IMR-90 (cell line): Measurements from ENCODE around the gene EPC1. TPM values are rescaled to one million over a fixed set of nuclear protein-coding genes. Genes with fewer than 3 reads are reported as not detected.

Source experiments
- ATAC-seq: fragments of 200-7000 bp; cut with Tn5 transposase; 2 replicates; pipeline ENCODE4 v1.9.1; 2020; ENCODE audit warnings: low read depth, mild to moderate bottlenecking, moderate library complexity
- BruUV-seq: library from RNA; stranded (reverse); fragments of 400-500 nt; replicated peaks from 2 replicates; lab custom pipeline; 2021; lab: Mats Ljungman, UMichigan
- CTCF ChIA-PET: fragments of 300-600 bp; formaldehyde crosslinking; extraction: SDS; loops from one replicate; lab custom pipeline; 2021; ENCODE audit warnings: antibody characterized with exemption; lab: Yijun Ruan, JAX
- POLR2A ChIA-PET: fragments of 300-600 bp; sonication (Branson Sonifier 250); formaldehyde crosslinking; loops from one replicate; lab custom pipeline; 2022; ENCODE audit warnings: antibody characterized with exemption; ENCODE audit not compliant: unreplicated experiment; lab: Charles Lee
- DNase-seq: peaks from one replicate; pipeline ENCODE4 v3.0.0; 2013
- H2AFZ ChIP-seq: replicated peaks from 2 replicates; pipeline ENCODE3; 2013; ENCODE audit warnings: low read length, mild to moderate bottlenecking; ENCODE audit not compliant: poor library complexity
- H2AK5ac ChIP-seq: 2 replicates; pipeline ENCODE4 v1.6.1; 2013; ENCODE audit warnings: low read depth, low read length, inconsistent platforms
- H2AK9ac ChIP-seq: replicated peaks from 2 replicates; pipeline ENCODE3; 2013; ENCODE audit warnings: mild to moderate bottlenecking, low read depth, low read length, moderate library complexity; ENCODE audit not compliant: poor library complexity
- H2BK120ac ChIP-seq: 2 replicates; pipeline ENCODE4 v1.6.1; 2013; ENCODE audit warnings: low read depth, low read length, inconsistent platforms
- H2BK15ac ChIP-seq: 3 replicates; pipeline ENCODE4 v1.6.1; 2013; ENCODE audit warnings: low read depth, low read length, inconsistent platforms
- H2BK20ac ChIP-seq: 2 replicates; pipeline ENCODE4 v1.6.1; 2013; ENCODE audit warnings: low read depth, mild to moderate bottlenecking, inconsistent platforms, low read length, moderate library complexity
- H2BK5ac ChIP-seq: 2 replicates; pipeline ENCODE4 v1.6.1; 2013; ENCODE audit warnings: mild to moderate bottlenecking, low read depth, low read length, inconsistent platforms; ENCODE audit not compliant: poor library complexity, severe bottlenecking
- H3K14ac ChIP-seq: replicated peaks from 2 replicates; pipeline ENCODE4 v1.6.1; 2013; ENCODE audit warnings: low read depth, low read length, inconsistent platforms
- H3K18ac ChIP-seq: 2 replicates; pipeline ENCODE4 v1.6.1; 2013; ENCODE audit warnings: low read depth, low read length, control low read depth
- H3K23ac ChIP-seq: 2 replicates; pipeline ENCODE4 v1.6.1; 2013; ENCODE audit warnings: low read depth, low read length, inconsistent platforms
- H3K27ac ChIP-seq: 2 replicates; pipeline ENCODE4 v1.5.1; 2013; ENCODE audit warnings: mild to moderate bottlenecking, control low read depth, low read length; ENCODE audit not compliant: insufficient read depth
- H3K27me3 ChIP-seq: 2 replicates; pipeline ENCODE4 v1.6.1; 2013; ENCODE audit warnings: low read length; ENCODE audit not compliant: control insufficient read depth, insufficient read depth
- H3K36me3 ChIP-seq: 2 replicates; pipeline ENCODE4 v1.6.1; 2013; ENCODE audit warnings: low read length, mixed read lengths; ENCODE audit not compliant: control insufficient read depth, insufficient read depth
- H3K4ac ChIP-seq: 2 replicates; pipeline ENCODE4 v1.6.1; 2013; ENCODE audit warnings: low read depth, low read length, inconsistent platforms
- H3K4me1 ChIP-seq: 2 replicates; pipeline ENCODE4 v1.6.1; 2013; ENCODE audit warnings: low read length, mixed read lengths; ENCODE audit not compliant: control insufficient read depth, insufficient read depth
- H3K4me2 ChIP-seq: 2 replicates; pipeline ENCODE4 v1.6.1; 2013; ENCODE audit warnings: low read depth, mild to moderate bottlenecking, control low read depth, low read length, moderate library complexity
- H3K4me3 ChIP-seq: 2 replicates; pipeline ENCODE4 v1.5.1; 2013; ENCODE audit warnings: low read depth, mild to moderate bottlenecking, control low read depth, low read length, moderate library complexity; ENCODE audit not compliant: insufficient read depth
- H3K56ac ChIP-seq: 2 replicates; pipeline ENCODE4 v1.6.1; 2013; ENCODE audit warnings: low read length, inconsistent platforms; ENCODE audit not compliant: insufficient read depth; ENCODE audit errors: extremely low read depth
- H3K79me1 ChIP-seq, 2 experiments: 2 replicates each; pipeline ENCODE4 v1.6.1; 2013; ENCODE audit warnings: low read length in 2 of 2, inconsistent platforms in 1 of 2, low read depth in 1 of 2
- H3K9ac ChIP-seq: 2 replicates; pipeline ENCODE4 v1.6.1; 2013; ENCODE audit warnings: low read depth, low read length, control low read depth
- H3K9me1 ChIP-seq: 2 replicates; pipeline ENCODE4 v1.6.1; 2013; ENCODE audit warnings: low read length, inconsistent platforms; ENCODE audit not compliant: insufficient read depth
- H3K9me3 ChIP-seq: 2 replicates; pipeline ENCODE4 v1.6.1; 2013; ENCODE audit warnings: low read length; ENCODE audit not compliant: control insufficient read depth, insufficient read depth
- H4K20me1 ChIP-seq: 2 replicates; pipeline ENCODE4 v1.6.1; 2013; ENCODE audit warnings: low read length, inconsistent platforms; ENCODE audit not compliant: insufficient read depth
- H4K5ac ChIP-seq: 2 replicates; pipeline ENCODE4 v1.6.1; 2013; ENCODE audit warnings: mild to moderate bottlenecking, low read depth, low read length, control low read depth
- H4K8ac ChIP-seq, 2 experiments: 2 replicates each; pipeline ENCODE4 v1.6.1; 2013; ENCODE audit warnings: low read depth in 2 of 2, low read length in 2 of 2, control low read depth in 1 of 2, inconsistent platforms in 1 of 2
- H4K91ac ChIP-seq: 2 replicates; pipeline ENCODE4 v1.6.1; 2013; ENCODE audit warnings: low read depth, low read length, inconsistent platforms; ENCODE audit not compliant: insufficient read depth
- BHLHE40 ChIP-seq: fragments of 150-350 bp; IDR thresholded peaks from 2 replicates; pipeline ENCODE4 v1.6.1; 2016; ENCODE audit warnings: mild to moderate bottlenecking, low read depth, low read length
- CTCF ChIP-seq: conservative IDR thresholded peaks from 2 replicates; pipeline ENCODE4 v1.5.1; 2012; ENCODE audit warnings: mild to moderate bottlenecking, low read depth, low read length, improper control_type of control experiment
- ELK1 ChIP-seq: fragments of 150-350 bp; IDR thresholded peaks from 2 replicates; pipeline ENCODE4 v1.6.1; 2016; ENCODE audit warnings: low read depth, mild to moderate bottlenecking, low read length, moderate library complexity, borderline replicate concordance
- FOS ChIP-seq: fragments of 150-350 bp; IDR thresholded peaks from 2 replicates; pipeline ENCODE4 v1.6.1; 2016; ENCODE audit warnings: low read depth, low read length
- MAFK ChIP-seq: IDR thresholded peaks from 2 replicates; pipeline ENCODE4 v1.6.1; 2012; ENCODE audit warnings: low read depth, low read length, improper control_type of control experiment
- MXI1 ChIP-seq: IDR thresholded peaks from 2 replicates; pipeline ENCODE4 v1.6.1; 2012; ENCODE audit warnings: low read depth, mild to moderate bottlenecking, low read length, moderate library complexity, borderline replicate concordance
- NFE2L2 ChIP-seq: fragments of 150-350 bp; IDR thresholded peaks from 2 replicates; pipeline ENCODE4 v1.6.1; 2016; ENCODE audit warnings: low read depth, mild to moderate bottlenecking, low read length
- POLR2A ChIP-seq: IDR thresholded peaks from 2 replicates; pipeline ENCODE4 v1.6.1; 2012; ENCODE audit warnings: mild to moderate bottlenecking, low read depth, low read length
- RAD21 ChIP-seq: IDR thresholded peaks from 2 replicates; pipeline ENCODE4 v1.6.1; 2012; ENCODE audit warnings: low read length, improper control_type of control experiment
- RCOR1 ChIP-seq: IDR thresholded peaks from 2 replicates; pipeline ENCODE4 v1.6.1; 2012; ENCODE audit warnings: mild to moderate bottlenecking, low read length, improper control_type of control experiment; ENCODE audit not compliant: insufficient replicate concordance
- SMC3 ChIP-seq: fragments of 150-350 bp; IDR thresholded peaks from 2 replicates; pipeline ENCODE4 v1.6.1; 2016; ENCODE audit warnings: low read depth, mild to moderate bottlenecking, antibody characterized with exemption, low read length, moderate library complexity
- USF2 ChIP-seq: fragments of 150-350 bp; IDR thresholded peaks from 2 replicates; pipeline ENCODE4 v1.6.1; 2017; ENCODE audit warnings: mild to moderate bottlenecking, antibody characterized with exemption, low read length, low read depth
- WGBS, 2 experiments: methylation state at CpG; one replicate each; pipeline versions ENCODE4 v1.1.5 to v1.1.7; 2013; ENCODE audit warnings: missing lambda C conversion rate in 2 of 2; ENCODE audit not compliant: insufficient read length in 1 of 2; ENCODE audit errors: extremely low coverage in 2 of 2; 5-methylcytosine and 5-hydroxymethylcytosine counted together
- dilution Hi-C: fragments of 300-500 bp; cut with HindIII; formaldehyde crosslinking; loops from one replicate; pipeline ENCODE4 v1.14.3; 2018; ENCODE audit warnings: low sequenced_read_pairs; ENCODE audit not compliant: unreplicated experiment
- in situ Hi-C: fragments of 300-500 bp; cut with MboI; formaldehyde crosslinking; loops from 3 replicates; pipeline ENCODE4 v1.14.3; 2019; ENCODE audit warnings: low sequenced_read_pairs, inconsistent platforms, mixed read lengths
- intact Hi-C: fragments of 100-400 bp; cut with micrococcal nuclease; formaldehyde crosslinking; loops from 2 replicates; pipeline ENCODE4 v1.10.0; 2022
- polyA plus RNA-seq, 3 experiments: library from polyadenylated mRNA; depleted of rRNA; stranded (reverse); fragments of >200 nt; gene quantifications; 2 replicates each; pipeline ENCODE4 v1.2.3, GENCODE V29; 2012; ENCODE audit warnings: low replicate concordance in 1 of 3
- total RNA-seq: library from RNA; depleted of rRNA; stranded (reverse); fragments of >200 nt; gene quantifications from 2 replicates; pipeline ENCODE4 v1.2.3, GENCODE V29; 2012

The EPC1 gene
- total and polyA plus RNA-seq, 2 of the 4 experiments (the other 2 are of a cell fraction) = 21.9 to 23.5 TPM

GRCh38 chr10:32234471-32234870 is 112.5 kb downstream of the EPC1 start:
- no peak for ATAC-seq
- no peak overlapping the region for H2AFZ ChIP-seq
- H3K27me3 ChIP-seq = no peaks in the 10 kb centered on the region
- no peak overlapping the region for H2BK120ac ChIP-seq
- no peak overlapping the region for H4K8ac ChIP-seq
- H3K4me3 ChIP-seq = no peak overlapping the region
- H4K5ac ChIP-seq = no peak overlapping the region
- no peak overlapping the region for H2BK15ac ChIP-seq
- no peak overlapping the region for H3K4ac ChIP-seq
- no peak overlapping the region for H2BK20ac ChIP-seq
- H2BK5ac ChIP-seq = no peak overlapping the region
- H4K91ac ChIP-seq = no peak overlapping the region
- ChIA-PET CTCF (no interaction called here), POLR2A (no interaction called here)
- H3K9me3 ChIP-seq = no peaks in the 10 kb centered on the region
- no peaks in the 10 kb centered on the region for H3K79me1 ChIP-seq
- in situ Hi-C loops (no loop called here), dilution Hi-C loops (no loop called here), intact Hi-C loops (no loop called here)
- no peak overlapping the region for H3K56ac ChIP-seq
- no peak overlapping the region for H3K23ac ChIP-seq
- H3K9me1 ChIP-seq = 0 out of 2 replicates have a peak, but pooled peaks cover 2% of the 10 kb centered on the region
- no peak overlapping the region for H2AK9ac ChIP-seq
- no peaks in the 10 kb centered on the region for H4K20me1 ChIP-seq
- H3K14ac ChIP-seq = no peak overlapping the region
- no peak for DNase-seq
- no peak overlapping the region for H2AK5ac ChIP-seq
- no peak overlapping the region for H3K18ac ChIP-seq
- BruUV-seq = no TSS peak
- no peaks in the 10 kb centered on the region for H3K36me3 ChIP-seq
- no peak overlapping the region for H3K4me2 ChIP-seq
- H3K9ac ChIP-seq = no peak overlapping the region
- TF ChIP-seq ELK1 = no peak
- TF ChIP-seq BHLHE40 = no peak
- TF ChIP-seq CTCF = no peak
- TF ChIP-seq RCOR1 = no peak
- TF ChIP-seq MAFK = no peak
- no peak for TF ChIP-seq NFE2L2
- no peak for TF ChIP-seq MXI1
- no peak for TF ChIP-seq POLR2A
- TF ChIP-seq RAD21 = no peak
- no peak for TF ChIP-seq USF2
- no peak for TF ChIP-seq FOS
- no peak for TF ChIP-seq SMC3
- H3K27ac ChIP-seq = no peak overlapping the region
- no CpG with 5 or more reads among the region's 1 CpG for WGBS, 2 experiments
- H3K4me1 ChIP-seq = no peaks in the 10 kb centered on the region
